Measurements from ENCODE around the gene CTU2. TPM values are rescaled to one million over a fixed set of nuclear protein-coding genes. Genes with fewer than 3 reads are reported as not detected.

CTU2 gene
- total and polyA plus RNA-seq, 2 of the 4 experiments (the other 2 are of a cell fraction): 12.9 to 18.4 TPM

DNA sequence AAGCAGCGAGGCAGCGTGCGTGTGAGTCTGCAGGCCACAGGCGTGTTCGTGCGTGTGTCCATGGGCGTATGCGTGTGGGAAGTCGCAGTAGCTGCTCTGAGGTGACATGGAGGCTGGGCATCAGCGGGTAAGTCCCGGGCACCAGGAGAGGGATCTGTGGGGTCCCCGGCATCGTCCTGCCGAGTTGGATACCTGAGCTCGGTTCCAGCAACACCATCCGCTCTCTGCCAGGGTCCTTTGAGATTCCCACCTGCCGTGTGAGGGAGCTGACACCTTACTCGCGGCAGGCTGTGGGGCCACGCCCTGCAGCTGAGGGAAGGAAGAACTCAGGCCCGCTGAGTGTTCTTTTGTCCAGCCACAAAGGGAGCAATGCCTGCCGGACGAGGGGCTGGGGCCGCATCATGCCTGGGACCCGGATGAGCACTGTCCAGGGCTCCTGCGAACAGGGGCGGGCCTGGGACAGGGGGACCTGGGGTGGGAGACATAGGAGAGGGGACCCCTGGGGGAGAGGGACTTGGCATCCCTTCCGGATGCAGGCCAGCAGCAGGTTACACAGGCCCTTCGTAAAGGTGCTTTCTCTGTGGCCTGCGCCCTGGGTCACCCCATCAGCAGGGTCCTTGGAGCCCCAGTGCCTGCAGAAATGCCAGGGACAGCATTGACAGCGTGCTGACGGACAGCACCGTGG is 15.0 kb upstream of the CTU2 start:
- intact Hi-C loops (cut with micrococcal nuclease): no loop called here
- no peak overlapping the region for H2BK20ac ChIP-seq (ENCODE audit: low read depth, low read length)

More for the DNA sequence above, 15.0 kb upstream of the CTU2 start:
- no peaks in the 10 kb centered on the region for H3K9me3 ChIP-seq (ENCODE audit: control insufficient read depth, insufficient read depth, low read length)
- TF ChIP-seq MAZ (IDR thresholded peaks at IDR 0.05; ENCODE audit: borderline replicate concordance, low read depth, low read length): no peak
- no peak for TF ChIP-seq RCOR1 (IDR thresholded peaks at IDR 0.05; ENCODE audit: insufficient replicate concordance, low read length)
- no peak for TF ChIP-seq CHD1 (IDR thresholded peaks at IDR 0.05; ENCODE audit: low read depth, low read length)
- TF ChIP-seq, protein P1, sequence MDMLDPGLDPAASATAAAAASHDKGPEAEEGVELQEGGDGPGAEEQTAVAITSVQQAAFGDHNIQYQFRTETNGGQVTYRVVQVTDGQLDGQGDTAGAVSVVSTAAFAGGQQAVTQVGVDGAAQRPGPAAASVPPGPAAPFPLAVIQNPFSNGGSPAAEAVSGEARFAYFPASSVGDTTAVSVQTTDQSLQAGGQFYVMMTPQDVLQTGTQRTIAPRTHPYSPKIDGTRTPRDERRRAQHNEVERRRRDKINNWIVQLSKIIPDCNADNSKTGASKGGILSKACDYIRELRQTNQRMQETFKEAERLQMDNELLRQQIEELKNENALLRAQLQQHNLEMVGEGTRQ (IDR thresholded peaks at IDR 0.05; ENCODE audit: low read depth, low read length): no peak
- TF ChIP-seq MAFK (IDR thresholded peaks at IDR 0.05; ENCODE audit: low read depth, low read length): no peak
- TF ChIP-seq RAD21 (IDR thresholded peaks at IDR 0.05; ENCODE audit: low read length): no peak
- TF ChIP-seq NFE2L2 (IDR thresholded peaks at IDR 0.05; ENCODE audit: low read depth, low read length): no peak
- TF ChIP-seq BHLHE40 (IDR thresholded peaks at IDR 0.05; ENCODE audit: low read depth, low read length): no peak
- TF ChIP-seq, protein P2, sequence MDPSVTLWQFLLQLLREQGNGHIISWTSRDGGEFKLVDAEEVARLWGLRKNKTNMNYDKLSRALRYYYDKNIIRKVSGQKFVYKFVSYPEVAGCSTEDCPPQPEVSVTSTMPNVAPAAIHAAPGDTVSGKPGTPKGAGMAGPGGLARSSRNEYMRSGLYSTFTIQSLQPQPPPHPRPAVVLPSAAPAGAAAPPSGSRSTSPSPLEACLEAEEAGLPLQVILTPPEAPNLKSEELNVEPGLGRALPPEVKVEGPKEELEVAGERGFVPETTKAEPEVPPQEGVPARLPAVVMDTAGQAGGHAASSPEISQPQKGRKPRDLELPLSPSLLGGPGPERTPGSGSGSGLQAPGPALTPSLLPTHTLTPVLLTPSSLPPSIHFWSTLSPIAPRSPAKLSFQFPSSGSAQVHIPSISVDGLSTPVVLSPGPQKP (IDR thresholded peaks at IDR 0.05; ENCODE audit: borderline replicate concordance, low read depth, low read length): no peak
- TF ChIP-seq MXI1 (IDR thresholded peaks at IDR 0.05; ENCODE audit: borderline replicate concordance, low read depth, low read length): no peak
- TF ChIP-seq POLR2A (IDR thresholded peaks at IDR 0.05; ENCODE audit: low read depth, low read length): no peak
- no peak overlapping the region for H2BK5ac ChIP-seq (ENCODE audit: low read depth, low read length, poor library complexity, severe bottlenecking)
- H3K4me3 ChIP-seq (ENCODE audit: insufficient read depth, low read depth, low read length): no peak overlapping the region
- CTCF ChIA-PET: no interaction called here
- no peak overlapping the region for H2AFZ ChIP-seq (replicated peaks; ENCODE audit: low read length, poor library complexity)
- H2AK5ac ChIP-seq (ENCODE audit: low read depth, low read length): no peak overlapping the region
- peaks cover 34% of the 10 kb centered on the region for H3K27me3 ChIP-seq (ENCODE audit: control insufficient read depth, insufficient read depth, low read length)
- H3K23ac ChIP-seq (ENCODE audit: low read depth, low read length): no peak overlapping the region
- no peak overlapping the region for H3K14ac ChIP-seq (replicated peaks; ENCODE audit: low read depth, low read length)
- no peak overlapping the region for H4K5ac ChIP-seq (ENCODE audit: low read depth, low read length)
- POLR2A ChIA-PET (ENCODE audit: unreplicated experiment): no interaction called here
- H4K91ac ChIP-seq (ENCODE audit: insufficient read depth, low read depth, low read length): no peak overlapping the region
- no peak overlapping the region for H2BK15ac ChIP-seq (ENCODE audit: low read depth, low read length)
- H3K79me1 ChIP-seq (ENCODE audit: low read depth in 1 of 2, low read length in 2 of 2): no peaks in the 10 kb centered on the region
- DNase-seq: no peak
- WGBS, 2 experiments (ENCODE audit: extremely low coverage in 2 of 2, insufficient read length in 1 of 2): 91% methylated on average over 16 of the region's 33 CpGs; no CpG with 5 or more reads in 1 of the 2 experiments
- H3K56ac ChIP-seq (ENCODE audit: extremely low read depth, insufficient read depth, low read length): no peak overlapping the region
- H3K4me2 ChIP-seq (ENCODE audit: low read depth, low read length): no peak overlapping the region
- ATAC-seq (ENCODE audit: low read depth): no peak
- in situ Hi-C loops (cut with MboI; ENCODE audit: low sequenced_read_pairs): no loop called here
- peaks cover 7% of the 10 kb centered on the region; the same call in 1 of the 2 replicates for H4K20me1 ChIP-seq (ENCODE audit: insufficient read depth, low read length)
- no TSS peak for BruUV-seq (replicated peaks)
- dilution Hi-C loops (cut with HindIII; ENCODE audit: low sequenced_read_pairs, unreplicated experiment): no loop called here
- no peaks in the 10 kb centered on the region for H3K9me1 ChIP-seq (ENCODE audit: insufficient read depth, low read length)
- no peak overlapping the region for H3K27ac ChIP-seq (ENCODE audit: insufficient read depth, low read length)
- no peak overlapping the region for H4K8ac ChIP-seq (ENCODE audit: low read depth in 2 of 2, low read length in 2 of 2)
- H3K9ac ChIP-seq (ENCODE audit: low read depth, low read length): no peak overlapping the region
- no peak overlapping the region for H3K18ac ChIP-seq (ENCODE audit: low read depth, low read length)
- 0 out of 2 replicates have a peak, but pooled peaks cover 2% of the 10 kb centered on the region for H3K36me3 ChIP-seq (ENCODE audit: control insufficient read depth, insufficient read depth, low read length)
- no peak overlapping the region for H2AK9ac ChIP-seq (replicated peaks; ENCODE audit: low read depth, low read length, poor library complexity)
- H2BK120ac ChIP-seq (ENCODE audit: low read depth, low read length): no peak overlapping the region
- H3K4ac ChIP-seq (ENCODE audit: low read depth, low read length): no peak overlapping the region
- H3K4me1 ChIP-seq (ENCODE audit: control insufficient read depth, insufficient read depth, low read length): no peaks in the 10 kb centered on the region

Data from IMR-90 (cell line).